ENCODE measurements around the gene PALB2. TPM values are rescaled to one million over a fixed set of nuclear protein-coding genes. Genes with fewer than 3 reads are reported as not detected.
"Not testable (repeated sequence)": the region's sequence is repeated elsewhere in the genome, so short reads cannot be mapped to it uniquely, and the experiment has no call there.

The PALB2 gene
- total RNA-seq, 1 donor from 2014 or later: 15.4 TPM

GRCh38 chr16:23611936-23612335 is 29.2 kb downstream of the PALB2 start:
- H3K36me3 Mint-ChIP-seq: peaks cover 17% of the 10 kb centered on the region

GRCh38 chr16:23610905-23611304 is 30.2 kb downstream of the PALB2 start:
- H3K27ac Mint-ChIP-seq; H3K27me3 Mint-ChIP-seq (ENCODE audit: low read depth); H3K9me3 Mint-ChIP-seq; DNase-seq (ENCODE audit: low spot score in 2 of 2, unreplicated experiment in 2 of 2); H3K4me1 Mint-ChIP-seq; H3K4me3 Mint-ChIP-seq: not testable (repeated sequence)
- H3K36me3 Mint-ChIP-seq: peaks cover 12% of the 10 kb centered on the region

More at GRCh38 chr16:23611936-23612335, 29.2 kb downstream of the PALB2 start:
- Mint-ChIP-seq H3K4me1 (no peaks in the 10 kb centered on the region), H3K27me3 (ENCODE audit: low read depth) (no peaks in the 10 kb centered on the region), H3K9me3 (no peaks in the 10 kb centered on the region), H3K4me3 (no peak overlapping the region), H3K27ac (no peak overlapping the region)
- TF ChIP-seq CTCF (IDR thresholded peaks at IDR 0.05; ENCODE audit: unreplicated experiment): no peak
- DNase-seq (ENCODE audit: low spot score in 2 of 2, unreplicated experiment in 2 of 2): no peak

GRCh38 chr16:23609929-23610328 is 31.2 kb downstream of the PALB2 start:
- Mint-ChIP-seq H3K27ac (no peak overlapping the region), H3K27me3 (ENCODE audit: low read depth) (no peaks in the 10 kb centered on the region)

GRCh38 chr16:23608194-23608593 is 32.9 kb downstream of the PALB2 start:
- H3K4me1 Mint-ChIP-seq: no peaks in the 10 kb centered on the region
- no peak overlapping the region for H3K4me3 Mint-ChIP-seq
- H3K27me3 Mint-ChIP-seq (ENCODE audit: low read depth): no peaks in the 10 kb centered on the region
- peaks cover 5% of the 10 kb centered on the region for H3K36me3 Mint-ChIP-seq
- no peak overlapping the region for H3K27ac Mint-ChIP-seq
- TF ChIP-seq CTCF (IDR thresholded peaks at IDR 0.05; ENCODE audit: unreplicated experiment): no peak
- DNase-seq (ENCODE audit: low spot score in 2 of 2, unreplicated experiment in 2 of 2): no peak
- no peaks in the 10 kb centered on the region for H3K9me3 Mint-ChIP-seq

More at GRCh38 chr16:23609929-23610328, 31.2 kb downstream of the PALB2 start:
- DNase-seq (ENCODE audit: low spot score in 2 of 2, unreplicated experiment in 2 of 2): no peak
- H3K36me3 Mint-ChIP-seq: peaks cover 8% of the 10 kb centered on the region
- no peak for TF ChIP-seq CTCF (IDR thresholded peaks at IDR 0.05; ENCODE audit: unreplicated experiment)
- no peak overlapping the region for H3K4me3 Mint-ChIP-seq
- H3K9me3 Mint-ChIP-seq: no peaks in the 10 kb centered on the region
- H3K4me1 Mint-ChIP-seq: no peaks in the 10 kb centered on the region

GRCh38 chr16:23607726-23608125 is 33.4 kb downstream of the PALB2 start:
- no peaks in the 10 kb centered on the region for H3K27me3 Mint-ChIP-seq (ENCODE audit: low read depth)
- H3K4me1 Mint-ChIP-seq: no peaks in the 10 kb centered on the region
- no peak for DNase-seq (ENCODE audit: low spot score in 2 of 2, unreplicated experiment in 2 of 2)
- H3K36me3 Mint-ChIP-seq: peaks cover 5% of the 10 kb centered on the region
- no peak for TF ChIP-seq CTCF (IDR thresholded peaks at IDR 0.05; ENCODE audit: unreplicated experiment)
- H3K9me3 Mint-ChIP-seq: no peaks in the 10 kb centered on the region
- H3K27ac Mint-ChIP-seq: no peak overlapping the region
- H3K4me3 Mint-ChIP-seq: no peak overlapping the region

- TF ChIP-seq CTCF (IDR thresholded peaks at IDR 0.05; ENCODE audit: unreplicated experiment): no peak
- no peak for DNase-seq (ENCODE audit: low spot score in 2 of 2, unreplicated experiment in 2 of 2)
- Mint-ChIP-seq H3K4me3 (peak overlapping the region; percentile 37), H3K27ac (peak overlapping the region; percentile 40), H3K9me3 (no peaks in the 10 kb centered on the region), H3K27me3 (ENCODE audit: low read depth) (no peaks in the 10 kb centered on the region), H3K4me1 (peaks cover 9% of the 10 kb centered on the region), H3K36me3 (peaks cover 13% of the 10 kb centered on the region)
Measured at GRCh38 chr16:23597003-23597756, 43.9 kb downstream of the PALB2 start.
